ENCODE results near the gene GRAMD2B.
"Not testable (repeated sequence)": the region's sequence is repeated elsewhere in the genome, so short reads cannot be mapped to it uniquely, and the experiment has no call there.

GRAMD2B gene

GRCh38 chr5:126413856-126414255 is 9.4 kb upstream of the GRAMD2B start:
- DNase-seq: no peak

DNA sequence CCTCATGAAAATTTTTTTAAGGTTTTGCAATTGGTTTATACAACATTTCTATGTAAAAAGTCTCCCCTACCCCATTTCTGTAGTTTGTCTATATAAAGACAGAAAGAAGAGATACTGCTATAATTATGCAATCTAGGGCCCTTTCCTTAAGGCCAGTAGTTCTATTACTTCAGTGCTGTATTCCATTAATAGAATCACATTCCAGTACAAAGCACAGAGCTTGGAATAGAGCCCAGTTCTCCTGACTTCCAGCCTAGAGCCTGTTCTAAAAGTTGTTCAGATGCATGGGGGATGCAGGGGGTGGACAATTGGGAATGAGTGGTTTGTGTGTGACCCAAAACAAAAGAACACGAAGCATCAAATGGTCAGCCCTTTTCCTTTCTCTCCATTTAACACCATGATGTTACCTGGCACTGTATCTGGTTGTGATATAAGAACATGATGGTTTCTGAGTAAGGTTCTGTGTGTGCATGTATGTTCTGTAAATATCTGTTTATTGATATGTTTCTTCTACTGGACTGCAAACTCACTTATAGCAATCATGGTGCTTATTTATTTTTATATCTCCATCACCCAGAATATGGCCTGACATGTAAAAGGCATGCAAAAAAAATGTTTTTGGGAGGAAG is 8.2 kb upstream of the GRAMD2B start:
- no peak for DNase-seq

GRCh38 chr5:126415789-126416188 is 7.4 kb upstream of the GRAMD2B start:
- no peak for DNase-seq

DNA sequence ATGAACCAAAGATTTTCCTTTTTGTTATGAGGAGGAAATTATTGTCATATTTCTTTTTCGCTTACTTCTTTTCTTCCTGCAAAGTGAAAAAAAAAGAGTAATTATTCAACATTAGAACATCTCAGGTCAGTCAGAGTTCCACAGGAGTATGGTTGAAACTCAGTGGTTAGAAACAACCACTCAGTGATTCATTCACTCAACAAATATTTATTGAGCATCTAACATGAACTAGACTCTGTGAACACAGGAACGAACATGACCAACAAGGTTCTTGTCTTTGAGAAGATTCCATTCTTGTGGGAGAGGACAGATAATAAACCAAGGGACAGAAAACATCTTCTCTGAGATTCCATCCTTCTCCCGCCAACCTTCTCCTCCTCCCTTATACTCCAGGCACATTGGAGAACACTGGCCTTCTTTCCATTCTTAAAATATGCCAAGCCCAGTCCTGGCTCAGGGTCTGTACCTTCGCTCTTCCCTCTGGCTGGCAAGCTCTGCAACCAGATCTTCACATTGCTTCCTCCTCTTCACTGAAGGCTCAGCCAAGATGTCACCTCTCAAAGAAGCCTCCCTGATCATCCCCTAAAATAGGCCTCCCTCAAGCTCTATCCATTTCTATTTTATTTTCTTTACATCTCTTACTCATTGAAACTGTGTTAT is 6.8 kb upstream of the GRAMD2B start:
- no peak for DNase-seq

GRCh38 chr5:126417178-126417577 is 6.0 kb upstream of the GRAMD2B start:
- DNase-seq: no peak

GRCh38 chr5:126419102-126419501 is 4.1 kb upstream of the GRAMD2B start:
- DNase-seq: no peak

- DNase-seq: no peak
Observed at GRCh38 chr5:126428421-126428820, 5.2 kb downstream of the GRAMD2B start.

GRCh38 chr5:126430631-126431030 is 7.4 kb downstream of the GRAMD2B start:
- no peak for DNase-seq

GRCh38 chr5:126433701-126434100 is 10.5 kb downstream of the GRAMD2B start:
- DNase-seq: no peak

GRCh38 chr5:126435261-126435660 is 12.1 kb downstream of the GRAMD2B start:
- DNase-seq: no peak

- no peak for DNase-seq
Observed at GRCh38 chr5:126435714-126436113, 12.5 kb downstream of the GRAMD2B start.

GRCh38 chr5:126437721-126438120 is 14.5 kb downstream of the GRAMD2B start:
- DNase-seq: no peak

DNA sequence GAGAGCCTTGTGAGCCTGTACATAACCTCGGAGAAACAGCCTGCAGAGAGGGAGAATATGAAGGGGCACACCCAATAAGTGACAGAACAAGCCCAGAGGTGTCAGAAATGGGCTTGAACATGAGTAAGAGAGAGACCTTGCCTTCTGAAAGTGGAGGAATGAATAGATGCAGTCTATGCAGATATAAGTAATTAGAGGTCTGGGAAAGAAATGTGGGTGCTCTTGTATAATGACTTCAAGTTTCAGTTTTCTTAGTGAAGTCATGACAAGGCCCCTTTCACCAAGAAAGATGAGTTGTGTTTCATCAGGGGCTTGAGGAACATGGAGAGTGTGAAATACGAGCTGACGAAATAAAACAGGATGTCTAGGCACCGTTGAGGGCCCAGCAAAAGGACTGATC is 15.1 kb downstream of the GRAMD2B start:
- DNase-seq: no peak

DNA sequence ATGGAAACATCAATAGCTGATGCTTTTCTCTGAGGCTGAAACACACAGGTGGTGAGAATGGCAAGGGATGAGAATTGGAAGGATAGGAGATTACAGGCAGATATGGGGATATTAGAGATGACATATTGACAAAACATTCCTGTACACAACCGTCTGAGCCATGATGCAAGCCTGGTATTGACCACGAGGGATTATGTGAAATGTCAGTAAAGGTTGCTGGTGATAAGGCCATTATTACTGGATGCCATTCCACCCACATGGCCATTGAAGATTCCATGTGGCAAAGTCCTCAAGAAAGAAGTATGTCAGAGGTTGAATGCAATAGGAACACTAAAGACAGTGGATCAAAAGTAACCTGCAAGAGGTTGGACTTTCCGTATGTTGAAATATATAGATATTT is 15.7 kb downstream of the GRAMD2B start:
- DNase-seq: no peak

- DNase-seq: not testable (repeated sequence)
Observed at GRCh38 chr5:126439724-126440123, 16.5 kb downstream of the GRAMD2B start.

DNA sequence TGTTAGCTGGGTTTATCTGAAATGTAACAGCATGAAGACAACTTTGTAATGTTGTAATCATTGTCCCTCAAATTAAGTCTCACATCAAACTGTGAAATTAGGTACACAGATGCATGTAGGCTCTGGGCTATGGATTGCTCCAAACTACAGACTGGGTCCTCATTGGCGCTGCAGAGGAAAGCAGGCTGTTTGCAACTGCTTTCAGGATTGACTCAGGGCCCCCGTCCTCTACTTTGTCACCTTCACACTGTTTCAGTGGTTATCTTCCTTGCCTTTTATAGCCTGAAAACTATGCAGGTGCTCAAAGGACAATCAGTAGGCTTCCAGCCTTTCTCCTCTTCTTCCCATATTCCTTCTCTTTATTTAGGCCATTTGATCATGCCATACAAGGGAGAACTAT is 18.0 kb downstream of the GRAMD2B start:
- DNase-seq: no peak

DNA sequence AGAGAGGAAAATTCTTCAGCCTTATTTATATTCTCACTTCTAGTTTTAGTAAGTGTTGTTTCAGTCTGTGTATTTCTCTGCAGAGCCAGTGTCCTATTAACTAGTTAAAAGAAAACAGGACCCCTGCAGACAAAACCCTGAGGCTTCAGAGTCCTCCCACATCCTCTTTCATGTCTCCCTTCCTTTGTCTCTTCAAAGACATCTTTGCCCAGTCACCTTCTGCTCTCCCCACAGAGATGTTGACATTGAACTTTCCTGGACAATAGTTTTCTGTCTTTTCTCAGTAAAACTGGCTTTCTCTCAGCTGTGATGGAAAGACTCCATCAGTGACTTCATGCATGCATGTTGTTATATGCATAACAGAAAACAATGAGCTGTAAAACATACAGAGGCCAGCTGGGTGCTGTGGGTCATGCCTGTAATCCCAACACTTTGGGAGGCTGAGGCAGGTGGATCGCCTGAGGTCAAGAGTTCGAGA is 20.2 kb downstream of the GRAMD2B start:
- DNase-seq: no peak

DNA sequence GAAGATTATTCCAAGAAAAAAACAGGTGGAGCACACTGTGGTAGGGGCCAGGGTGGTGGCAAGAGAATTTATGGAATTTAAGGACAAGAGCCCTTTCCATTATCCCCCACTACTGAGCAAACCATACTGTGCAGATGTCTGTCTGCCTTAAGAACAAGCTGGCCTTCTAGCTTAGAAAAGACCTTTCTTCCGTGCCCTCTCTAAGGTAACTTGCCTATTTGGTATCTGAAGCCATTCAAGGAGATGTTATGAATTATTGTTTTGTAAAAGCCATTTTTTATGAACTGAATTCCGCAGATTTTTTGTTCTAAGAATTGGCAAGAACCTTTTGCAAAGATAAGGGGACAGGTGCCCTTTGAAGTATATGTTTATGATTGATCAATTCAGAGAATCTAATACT is 20.9 kb downstream of the GRAMD2B start:
- DNase-seq: no peak

- no peak for DNase-seq
Observed at GRCh38 chr5:126445502-126446174, 22.4 kb downstream of the GRAMD2B start.

- no peak for DNase-seq
Observed at GRCh38 chr5:126446498-126447224, 23.5 kb downstream of the GRAMD2B start.

DNA sequence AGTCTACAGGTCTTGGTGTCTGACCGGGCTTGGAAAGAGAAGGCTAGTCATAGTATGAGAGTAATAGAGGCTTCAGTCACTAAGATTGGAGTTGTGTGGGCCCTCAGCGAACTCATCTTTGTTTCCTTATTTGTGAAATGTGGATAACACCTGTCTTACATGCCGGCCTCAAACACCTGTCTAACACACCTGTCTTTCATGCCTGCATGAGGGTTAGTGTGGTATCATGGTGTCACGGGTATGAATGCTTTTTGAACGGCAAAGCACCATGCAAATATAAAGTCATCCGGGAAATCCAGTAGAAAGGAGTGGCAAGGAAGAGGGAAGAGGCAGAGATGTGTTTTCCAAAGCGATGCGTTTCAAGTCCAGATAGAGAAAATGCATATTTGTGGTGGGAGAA is 25.5 kb downstream of the GRAMD2B start:
- no peak for DNase-seq

- no peak for DNase-seq
Observed at GRCh38 chr5:126449751-126450271, 26.6 kb downstream of the GRAMD2B start.

GRCh38 chr5:126450346-126450745 is 27.1 kb downstream of the GRAMD2B start:
- DNase-seq: no peak
